Measurements from ENCODE around the gene KEL.

KEL gene

DNA sequence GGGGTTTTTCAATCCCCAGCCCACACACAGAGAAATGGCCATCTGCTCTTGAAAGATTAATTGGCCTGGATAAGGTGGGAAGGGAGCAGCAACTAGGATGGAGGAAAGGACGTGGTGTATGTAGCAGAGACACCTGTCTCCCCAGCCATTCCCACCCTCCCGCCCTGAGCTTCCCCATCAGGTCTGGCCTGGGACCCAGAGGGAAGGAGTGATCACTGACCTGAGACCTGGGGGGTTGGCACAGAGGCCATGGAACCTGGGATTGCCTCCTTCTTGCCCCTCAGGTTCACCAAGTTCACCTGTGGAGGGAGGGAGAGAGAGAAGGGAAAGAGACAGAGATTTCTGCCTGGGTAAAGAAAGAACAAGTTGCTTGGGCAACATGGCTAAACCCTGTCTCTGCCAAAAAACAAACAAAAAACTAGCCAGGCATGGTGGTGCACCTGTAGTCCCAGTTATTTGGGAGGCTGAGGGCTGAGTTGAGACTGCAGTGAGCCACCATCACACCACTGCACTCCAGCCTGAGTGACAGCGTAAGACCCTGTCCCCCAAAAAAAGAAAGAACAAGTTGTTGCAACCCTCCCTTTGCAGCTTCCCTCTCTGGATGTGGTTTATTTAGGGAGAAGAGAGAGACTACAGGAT lies 65.3 kb downstream of the KEL start:
- FAIRE-seq = no peak

DNA sequence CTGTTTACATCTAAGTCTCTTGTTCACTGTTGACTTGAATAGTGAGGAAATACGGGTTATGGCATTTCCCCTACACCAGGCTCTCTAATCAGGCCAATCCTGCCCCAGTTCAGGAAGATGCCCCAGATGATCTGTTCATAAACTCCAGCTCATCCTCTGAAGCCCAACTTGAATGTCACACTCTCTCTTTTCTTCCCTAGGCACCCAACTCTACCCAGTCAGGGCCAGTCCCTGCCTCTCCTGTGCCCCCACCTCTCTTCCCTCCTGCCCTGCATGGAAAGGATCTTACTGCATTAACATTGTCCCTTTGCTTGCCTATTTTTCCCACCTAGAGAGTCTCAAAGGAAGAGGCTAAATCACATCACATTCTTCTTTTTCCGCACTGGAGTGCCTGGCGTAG lies 66.0 kb downstream of the KEL start:
- FAIRE-seq = no peak

DNA sequence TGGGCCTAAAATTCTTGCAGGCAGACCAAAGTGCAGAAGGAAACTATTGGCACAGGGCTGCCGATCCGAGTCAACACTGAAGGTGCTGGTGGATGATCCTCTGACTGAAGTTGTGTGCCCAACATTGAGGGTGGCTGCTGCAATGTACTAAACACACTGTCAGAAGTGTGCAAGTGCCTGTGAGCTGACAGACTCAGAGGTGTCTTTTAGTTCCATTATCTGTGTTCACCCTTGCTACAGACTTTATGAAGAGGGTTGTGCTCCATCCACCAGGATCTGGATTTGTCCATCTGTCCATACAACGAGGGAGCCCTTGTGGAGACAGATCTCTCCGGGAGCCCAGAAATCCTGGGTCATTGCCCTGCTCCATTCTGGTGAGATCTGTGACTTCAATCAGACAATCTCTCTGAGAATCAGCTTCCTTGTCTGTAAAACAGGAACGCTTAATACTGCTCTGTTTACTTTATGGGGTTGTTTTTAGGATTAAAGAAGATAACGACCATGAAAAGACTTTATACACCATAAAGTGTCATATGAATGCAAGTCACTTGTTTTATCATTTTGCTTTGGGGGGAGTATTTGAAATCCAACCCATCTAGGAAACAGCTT lies 67.1 kb downstream of the KEL start:
- FAIRE-seq = no peak

DNA sequence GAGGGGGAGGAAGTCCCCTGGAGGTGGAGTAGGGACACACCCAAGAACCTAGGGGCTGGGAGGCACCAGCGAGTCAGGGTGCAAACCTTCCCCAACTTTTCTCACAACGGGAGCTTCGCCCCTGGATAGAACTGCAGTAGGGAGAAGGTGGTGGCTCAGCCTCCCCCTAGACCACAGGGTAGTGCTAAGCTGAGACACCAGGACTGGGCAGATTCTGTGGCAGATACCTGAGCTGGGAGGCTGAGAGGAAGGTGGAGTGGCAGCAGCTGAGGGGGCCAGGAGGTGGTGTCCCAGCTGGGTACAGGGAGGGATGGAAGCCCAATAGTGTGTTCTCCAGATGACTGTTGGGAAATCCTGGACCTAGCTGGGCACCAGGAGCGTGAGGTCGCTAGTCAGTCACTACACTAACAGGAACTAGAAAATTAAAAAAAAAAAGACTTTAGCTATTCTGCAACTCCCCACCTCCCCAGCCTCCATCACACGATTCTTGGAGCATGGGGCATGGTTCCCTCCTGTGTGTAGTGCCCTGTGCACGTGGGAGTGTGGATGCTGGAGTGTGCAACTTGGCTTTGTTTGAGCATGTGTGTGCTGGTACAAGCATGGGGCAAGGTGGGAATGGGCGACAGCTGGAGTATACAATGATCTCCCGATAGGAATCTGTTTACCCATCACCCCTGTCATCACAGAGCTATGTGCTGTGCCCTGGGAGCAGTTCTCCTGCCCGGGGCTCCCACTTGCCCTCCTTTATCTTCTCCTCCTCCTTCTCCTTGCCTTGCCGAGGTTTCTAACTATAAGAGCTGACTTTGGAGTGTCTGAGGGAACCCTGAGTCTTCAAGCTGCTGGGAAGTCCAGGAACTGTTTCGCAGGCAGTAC lies 67.8 kb downstream of the KEL start:
- FAIRE-seq = no peak

DNA sequence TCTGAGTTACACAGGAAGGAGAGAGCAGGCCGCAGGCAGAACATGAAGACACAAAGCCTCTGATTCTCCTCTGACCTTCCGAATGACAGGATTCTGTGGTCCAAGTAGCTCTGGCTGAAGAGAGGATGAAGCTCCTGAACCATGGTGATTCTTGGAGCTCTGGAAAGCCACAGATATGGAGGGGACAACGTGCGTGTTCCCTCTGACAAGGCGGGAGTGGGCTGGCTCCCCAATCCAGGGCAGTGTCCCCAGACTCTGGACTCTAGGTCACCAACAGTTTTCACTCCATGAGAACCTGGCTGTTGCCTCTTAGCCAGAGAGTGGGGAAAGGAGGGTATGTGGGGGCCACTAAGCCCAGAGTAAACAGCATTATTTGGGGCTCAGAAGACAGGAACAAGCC lies 69.2 kb downstream of the KEL start:
- no peak for FAIRE-seq

DNA sequence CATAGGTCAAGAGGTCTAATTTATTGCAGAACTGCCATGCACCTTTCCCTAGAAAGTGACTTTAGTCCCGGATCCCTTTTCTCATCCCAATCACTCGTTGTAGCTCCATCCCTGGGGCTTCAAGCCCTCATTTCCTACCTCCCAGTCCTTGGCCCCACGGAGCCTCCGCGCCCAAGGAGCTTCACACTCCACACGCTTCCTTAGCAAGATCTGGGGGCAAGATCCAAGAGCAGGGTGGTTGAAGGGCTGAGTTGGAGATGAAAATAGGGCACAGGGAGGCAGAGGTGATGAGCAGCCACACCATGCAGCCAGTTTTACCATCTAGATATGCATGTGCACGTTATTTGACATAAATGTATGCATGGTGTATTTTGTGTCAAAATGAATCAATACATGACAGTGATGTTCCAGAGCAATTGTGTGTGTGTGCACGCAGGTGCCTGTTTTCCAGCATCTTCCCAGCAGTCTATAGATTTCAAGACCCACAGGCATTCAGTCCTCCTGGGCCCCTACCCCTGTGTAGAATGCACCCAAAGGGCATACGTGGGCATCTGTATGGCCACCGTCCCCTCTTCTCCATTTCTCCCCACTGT lies 70.6 kb downstream of the KEL start:
- FAIRE-seq = no peak
